Measurements from ENCODE around the gene LZIC.

DNA sequence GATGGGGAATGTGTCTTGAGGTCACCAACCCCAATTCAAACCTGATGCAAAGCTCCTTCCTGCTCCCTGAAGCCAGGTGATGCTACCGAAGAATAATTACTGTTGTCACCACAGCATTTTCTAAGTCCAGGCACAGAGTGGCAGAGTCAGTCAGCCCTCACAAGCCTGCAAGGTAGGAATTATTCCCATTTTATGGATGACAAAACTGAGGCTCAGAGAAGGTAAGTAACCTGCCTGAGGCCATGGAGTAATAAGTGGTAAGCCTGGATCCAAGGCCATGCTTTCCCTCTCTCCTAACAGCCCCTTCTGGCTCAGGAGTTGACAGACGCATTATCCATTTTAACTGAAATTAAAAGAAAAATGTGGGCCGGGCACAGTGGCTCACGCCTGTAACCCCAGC is 56.1 kb downstream of the LZIC start:
- TF ChIP-seq ZNF70 (CRISPR knock-in tag; IDR thresholded peaks at IDR 0.05) (no peak), RARB (CRISPR knock-in tag; IDR thresholded peaks at IDR 0.05) (no peak), ZNF8 (CRISPR knock-in tag; IDR thresholded peaks at IDR 0.05) (no peak), ESRRG (CRISPR knock-in tag; IDR thresholded peaks at IDR 0.05) (no peak), ZFP3 (CRISPR knock-in tag; IDR thresholded peaks at IDR 0.05) (no peak), ZC3H10 (CRISPR knock-in tag; IDR thresholded peaks at IDR 0.05) (no peak)
- TF ChIP-seq, protein P1, sequence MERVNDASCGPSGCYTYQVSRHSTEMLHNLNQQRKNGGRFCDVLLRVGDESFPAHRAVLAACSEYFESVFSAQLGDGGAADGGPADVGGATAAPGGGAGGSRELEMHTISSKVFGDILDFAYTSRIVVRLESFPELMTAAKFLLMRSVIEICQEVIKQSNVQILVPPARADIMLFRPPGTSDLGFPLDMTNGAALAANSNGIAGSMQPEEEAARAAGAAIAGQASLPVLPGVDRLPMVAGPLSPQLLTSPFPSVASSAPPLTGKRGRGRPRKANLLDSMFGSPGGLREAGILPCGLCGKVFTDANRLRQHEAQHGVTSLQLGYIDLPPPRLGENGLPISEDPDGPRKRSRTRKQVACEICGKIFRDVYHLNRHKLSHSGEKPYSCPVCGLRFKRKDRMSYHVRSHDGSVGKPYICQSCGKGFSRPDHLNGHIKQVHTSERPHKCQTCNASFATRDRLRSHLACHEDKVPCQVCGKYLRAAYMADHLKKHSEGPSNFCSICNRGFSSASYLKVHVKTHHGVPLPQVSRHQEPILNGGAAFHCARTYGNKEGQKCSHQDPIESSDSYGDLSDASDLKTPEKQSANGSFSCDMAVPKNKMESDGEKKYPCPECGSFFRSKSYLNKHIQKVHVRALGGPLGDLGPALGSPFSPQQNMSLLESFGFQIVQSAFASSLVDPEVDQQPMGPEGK (CRISPR knock-in tag; IDR thresholded peaks at IDR 0.05; ENCODE audit: borderline replicate concordance) = no peak
